HG02885 (cell line): ENCODE results near the gene NXPH1.

Experiments
- ATAC-seq: cut with Tn5 transposase; IDR thresholded peaks from one replicate; pipeline ENCODE4 v1.9.1; 2021; ENCODE audit warnings: mild to moderate bottlenecking; ENCODE audit not compliant: unreplicated experiment, poor library complexity

NXPH1 gene

GRCh38 chr7:8433477-8434289 lies at the start of gene NXPH1:
Gene NXPH1, plus strand, starts transcription at chr7:8433609.
- peak; percentile 30 for ATAC-seq

GRCh38 chr7:8384901-8385300 lies 48.5 kb upstream of the NXPH1 start:
- ATAC-seq: peak; percentile 40

DNA sequence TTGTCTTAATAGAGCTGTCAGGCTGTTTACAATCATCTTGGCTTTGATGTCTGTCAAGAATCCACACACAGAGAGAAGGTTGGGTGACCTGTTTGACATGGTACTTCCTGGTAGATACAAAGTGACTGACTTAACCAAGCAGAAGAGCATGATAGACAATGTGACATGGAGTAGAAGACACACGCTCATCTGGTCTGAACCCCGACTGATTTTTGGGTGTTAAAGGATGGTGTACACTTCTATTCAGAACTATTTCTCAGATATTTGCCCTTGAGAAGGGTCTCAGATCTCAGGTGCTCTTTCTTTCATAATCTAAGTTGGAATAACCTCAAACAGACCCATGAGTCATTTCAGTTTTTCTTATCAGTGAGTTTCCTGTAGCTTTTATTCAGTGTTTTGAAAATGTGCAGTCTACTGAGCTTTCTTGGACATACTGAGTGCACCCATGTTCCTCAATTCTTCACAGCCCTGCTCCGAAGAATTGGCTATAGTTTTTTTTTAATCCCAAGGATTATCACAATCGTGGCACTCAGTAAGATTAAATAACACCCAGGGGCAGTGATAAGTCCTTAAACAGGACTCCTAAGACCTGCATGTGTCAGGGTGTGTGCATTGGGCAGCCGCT lies 46.4 kb upstream of the NXPH1 start:
- ATAC-seq: peak; percentile 74

DNA sequence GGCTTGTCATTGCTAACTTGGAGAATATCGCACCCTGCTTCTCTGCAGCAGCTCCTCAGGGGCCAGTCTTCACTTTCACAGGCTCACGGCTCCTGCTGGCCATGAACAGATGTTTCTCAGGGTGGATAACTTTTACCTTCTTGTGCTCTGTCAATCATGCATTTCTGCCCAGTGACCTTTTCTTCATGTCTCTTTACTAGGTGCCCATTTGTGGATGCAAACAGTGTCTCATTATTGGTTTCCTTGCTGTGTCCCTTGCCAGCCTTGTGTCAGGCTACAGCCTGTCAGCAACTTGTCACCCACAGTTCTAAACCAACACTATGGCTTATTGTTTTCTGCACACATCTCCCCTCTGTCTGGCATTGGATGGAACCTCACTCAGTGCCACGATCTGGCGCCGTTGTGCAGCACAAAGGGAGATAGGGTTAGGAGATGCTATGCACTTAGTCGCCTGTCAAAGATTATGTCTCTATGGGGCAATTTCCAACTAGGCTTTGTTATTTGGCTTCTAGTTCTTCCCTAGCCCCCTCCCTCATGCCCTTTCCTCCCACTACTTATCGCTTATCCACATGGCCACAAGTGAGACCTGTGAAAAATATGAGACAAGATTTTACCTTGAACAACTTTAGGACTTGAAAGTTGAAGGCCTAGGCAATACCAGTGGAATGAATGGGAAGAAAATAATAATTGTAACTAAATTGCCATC lies 45.7 kb upstream of the NXPH1 start:
- peak; percentile 59 for ATAC-seq

DNA sequence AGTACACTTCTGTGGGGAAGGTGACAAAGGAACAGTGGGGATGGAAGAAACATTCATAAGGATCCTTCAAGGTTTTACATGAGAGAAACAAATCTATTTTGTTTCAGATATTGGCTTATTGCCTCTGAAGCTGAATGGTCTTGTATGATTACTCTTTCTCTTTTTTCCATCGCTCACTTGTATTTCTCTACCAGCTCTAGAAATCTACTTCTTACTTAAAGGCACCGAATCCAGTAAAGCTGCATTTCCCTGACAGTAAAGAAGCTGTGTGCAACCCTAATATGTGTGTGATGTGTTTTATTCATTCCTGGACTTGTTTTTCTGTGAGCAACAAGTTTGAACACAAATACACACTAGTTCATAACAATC lies 45.2 kb upstream of the NXPH1 start:
- ATAC-seq: no peak

GRCh38 chr7:8389593-8390261 lies 43.7 kb upstream of the NXPH1 start:
- ATAC-seq: no peak

- ATAC-seq: no peak
These were observed 43.2 kb upstream of the NXPH1 start for GRCh38 chr7:8390262-8390626.

- ATAC-seq: peak; percentile 40
These were observed 41.9 kb upstream of the NXPH1 start for GRCh38 chr7:8391353-8392062.

GRCh38 chr7:8396294-8396693 lies 37.1 kb upstream of the NXPH1 start:
- ATAC-seq: no peak

- no peak for ATAC-seq
These were observed 24.5 kb upstream of the NXPH1 start for GRCh38 chr7:8408871-8409270.

- ATAC-seq: no peak
These were observed 22.3 kb upstream of the NXPH1 start for GRCh38 chr7:8411103-8411502.

DNA sequence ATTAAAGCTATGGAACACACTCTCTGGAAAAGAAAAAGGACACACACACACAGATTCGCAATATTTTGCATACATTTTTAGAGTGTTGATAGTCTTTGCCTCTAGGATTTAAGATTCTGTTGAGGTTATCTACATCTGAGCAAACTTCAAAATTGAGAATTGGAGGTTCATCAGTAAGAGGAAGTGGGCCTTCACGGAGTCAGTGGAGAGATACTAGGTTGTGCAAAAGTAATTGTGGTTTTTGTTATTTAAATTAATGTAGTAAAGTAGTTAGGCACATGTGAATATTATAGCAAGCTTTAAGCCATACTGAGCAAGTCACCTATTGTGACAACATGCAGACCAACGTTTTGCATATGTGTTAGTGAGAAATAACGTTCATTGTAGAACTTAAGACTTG lies 19.8 kb upstream of the NXPH1 start:
- ATAC-seq: peak; percentile 62

GRCh38 chr7:8418629-8419245 lies 14.7 kb upstream of the NXPH1 start:
- peak; percentile 93 for ATAC-seq

GRCh38 chr7:8422177-8422576 lies 11.2 kb upstream of the NXPH1 start:
- ATAC-seq: no peak

DNA sequence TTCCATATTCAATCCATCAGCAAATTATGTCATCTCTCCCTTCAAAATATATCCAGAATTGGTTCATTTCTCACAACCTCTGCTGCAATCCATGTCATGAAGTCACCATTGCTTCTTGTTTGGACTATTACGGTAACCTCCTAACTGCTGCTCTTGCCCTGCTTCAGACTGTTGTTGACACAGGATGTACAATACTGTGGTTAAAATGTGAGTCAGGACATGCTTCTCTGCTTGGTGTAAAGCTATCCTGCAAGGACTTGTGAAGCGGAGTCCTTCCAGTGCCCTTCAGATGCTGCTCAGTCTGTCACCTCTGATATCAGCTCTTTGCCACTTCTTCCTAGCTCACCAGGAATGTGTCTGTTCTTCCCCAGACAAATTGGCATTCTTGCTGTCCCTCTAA lies 10.4 kb upstream of the NXPH1 start:
- no peak for ATAC-seq

DNA sequence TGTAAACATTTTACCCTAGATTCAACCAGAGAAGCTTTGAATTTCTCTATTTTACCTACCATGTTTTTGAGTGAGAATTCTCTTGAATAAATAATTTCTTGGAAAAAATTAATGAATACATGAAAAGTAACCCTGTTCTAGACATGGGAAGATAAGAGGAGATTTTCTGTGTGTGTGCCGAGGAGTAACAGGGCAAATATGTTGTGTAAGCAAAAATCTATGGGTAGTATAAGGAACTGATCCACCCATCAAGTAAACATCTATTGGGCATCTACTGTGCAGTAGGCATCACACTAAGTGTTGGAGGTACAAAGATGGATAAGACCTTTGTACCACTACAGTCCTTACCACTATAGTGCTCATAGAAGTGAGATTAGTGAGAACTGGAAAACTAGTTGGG lies 8.2 kb upstream of the NXPH1 start:
- no peak for ATAC-seq

DNA sequence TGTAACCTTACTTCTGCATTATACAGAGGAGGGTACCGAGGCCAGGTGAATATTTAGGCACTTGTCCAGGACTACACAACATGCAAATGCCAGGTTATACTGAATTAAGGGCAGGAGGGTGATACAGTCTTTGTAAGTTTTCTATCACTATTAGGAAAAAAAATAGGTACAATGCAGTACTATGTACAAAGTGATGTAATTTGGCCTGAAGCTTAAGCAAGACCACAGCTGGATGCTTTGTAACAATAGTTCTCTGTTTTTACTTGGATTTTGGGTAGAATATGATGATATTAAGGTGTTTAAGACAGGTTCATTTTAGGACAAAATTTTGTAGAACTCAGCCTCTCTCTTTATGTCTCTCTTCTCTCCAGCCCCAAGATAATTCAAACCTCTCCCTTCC lies 2.8 kb upstream of the NXPH1 start:
- no peak for ATAC-seq

GRCh38 chr7:8434290-8435002 lies 1.0 kb downstream of the NXPH1 start:
- ATAC-seq: no peak

GRCh38 chr7:8435095-8435494 lies 1.7 kb downstream of the NXPH1 start:
- ATAC-seq: no peak
